HPDE6-E6E7 (cell line): ENCODE data around the gene ADK.

Source experiments
- DNase-seq: peaks from one replicate; pipeline ENCODE4 v3.0.0; 2011; ENCODE audit warnings: missing footprints; ENCODE audit errors: extremely low spot score

ADK gene

DNA sequence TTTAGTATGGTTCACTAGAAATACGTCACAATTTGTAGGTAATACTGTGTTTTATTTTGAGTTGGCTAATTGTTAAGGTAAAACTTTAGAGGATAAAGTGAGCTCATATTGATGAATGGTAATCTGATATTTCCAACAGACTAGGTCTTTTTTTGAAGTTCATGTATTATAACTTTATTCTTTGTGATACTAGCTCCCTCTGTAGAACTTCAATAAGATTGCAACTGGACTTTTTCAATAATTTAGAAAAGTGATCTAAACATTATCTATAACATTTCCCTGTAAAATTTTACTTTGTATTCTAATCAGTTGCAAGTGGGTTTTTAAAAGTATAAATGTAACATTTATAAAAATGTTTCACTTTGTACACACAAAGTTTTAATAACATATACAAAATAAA is 83.5 kb downstream of the ADK start:
- no peak for DNase-seq

DNA sequence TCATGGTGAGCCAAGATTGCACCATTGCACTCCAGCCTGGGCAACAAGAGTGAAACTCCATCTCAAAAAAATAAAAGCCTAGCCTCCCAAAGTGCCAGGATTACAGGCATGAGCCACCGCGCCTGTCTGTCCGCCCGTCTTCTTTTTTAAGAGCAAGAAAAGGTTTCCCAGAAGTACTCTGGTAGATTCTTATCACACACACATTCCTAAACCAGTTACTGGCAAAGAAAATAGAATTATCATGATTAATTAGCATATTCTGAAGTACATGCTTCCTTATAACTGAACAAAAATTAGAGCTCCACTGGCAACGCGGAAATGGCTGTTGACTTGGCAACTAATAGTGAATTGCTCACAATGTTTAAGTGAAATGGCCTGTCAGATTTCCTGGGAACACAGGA is 87.0 kb downstream of the ADK start:
- no peak for DNase-seq

DNA sequence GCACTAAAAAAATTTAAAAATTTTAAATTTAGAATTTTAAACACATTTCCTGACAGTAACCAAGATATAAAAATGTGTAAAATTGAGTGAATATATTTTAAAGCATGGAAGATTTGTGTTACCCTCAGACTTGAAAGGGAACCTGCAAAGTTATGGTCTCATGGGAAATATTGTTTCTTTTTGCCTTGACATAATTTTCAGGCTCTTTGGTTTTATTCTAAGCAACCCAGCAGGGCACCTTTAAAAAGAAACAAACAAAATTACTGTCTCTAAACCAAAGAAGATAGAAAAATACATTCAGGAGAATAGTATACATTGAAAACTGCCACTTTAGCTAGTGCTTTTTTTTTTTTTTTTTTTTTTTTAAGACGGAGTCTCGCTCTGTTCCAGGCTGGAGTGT is 87.5 kb downstream of the ADK start:
- DNase-seq: no peak

DNA sequence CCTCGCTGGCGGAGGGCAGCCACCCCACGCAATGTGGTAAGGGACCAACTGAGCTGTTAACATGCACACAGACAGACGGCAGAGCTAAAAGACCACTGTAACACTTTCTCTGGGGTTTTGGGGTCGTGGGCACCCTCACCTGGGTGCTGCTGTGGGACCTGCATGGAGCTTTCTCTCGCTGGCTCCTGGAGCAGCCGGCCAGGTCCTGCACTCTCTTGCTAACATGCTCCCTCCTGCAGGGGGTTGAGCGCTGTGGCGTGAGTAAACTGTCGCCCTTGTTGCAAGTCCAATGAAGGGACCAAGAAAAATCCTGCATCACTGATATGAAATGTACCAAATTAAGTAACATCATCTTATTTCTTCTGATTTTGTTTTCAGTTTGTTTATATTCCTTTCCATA is 92.0 kb downstream of the ADK start:
- DNase-seq: no peak

DNA sequence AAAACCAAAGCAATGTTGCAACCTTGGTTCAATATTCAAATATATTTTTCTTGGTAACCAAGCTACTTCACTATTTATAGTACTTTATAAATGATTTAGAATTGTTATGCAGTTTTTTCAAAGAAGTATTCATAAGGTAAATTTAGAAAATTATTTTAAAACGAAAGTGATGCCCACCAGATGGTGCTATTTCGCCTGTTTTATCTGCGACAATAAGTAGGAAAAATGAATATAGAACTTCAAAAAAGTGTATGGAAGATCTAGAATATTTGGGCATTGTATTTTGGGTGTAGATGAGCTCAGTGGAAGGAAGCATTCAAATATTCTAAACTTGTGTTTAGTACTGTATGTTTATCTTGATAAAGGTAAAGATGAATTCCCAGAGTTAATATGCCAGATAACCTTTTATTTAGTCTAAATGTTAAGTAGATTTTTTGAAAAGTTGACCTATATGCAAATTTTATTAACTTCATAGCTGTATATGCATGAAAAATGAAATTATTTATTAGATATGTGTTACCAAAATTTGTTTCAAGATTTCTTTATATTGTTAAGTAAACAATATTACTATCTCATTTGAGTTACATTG is 93.2 kb downstream of the ADK start:
- DNase-seq: no peak

DNA sequence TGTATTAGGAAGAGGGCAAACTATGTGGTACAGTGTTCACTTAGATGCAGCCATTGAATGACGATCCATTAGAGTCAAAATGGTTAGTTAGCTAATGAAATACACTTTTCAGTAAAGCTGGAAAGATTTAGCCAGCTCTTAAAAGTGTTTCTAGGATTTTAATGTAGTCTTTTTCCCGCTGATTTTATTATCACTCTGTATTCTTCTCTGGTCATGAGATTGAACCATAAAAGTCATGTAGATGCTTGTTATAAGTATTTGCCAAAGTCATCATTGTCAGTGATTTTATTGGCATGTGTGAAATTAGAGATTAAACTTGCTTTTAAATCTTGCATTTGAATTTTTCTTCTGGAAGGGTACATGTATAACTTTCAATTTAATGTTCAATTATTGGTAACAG is 93.8 kb downstream of the ADK start:
- DNase-seq: no peak

DNA sequence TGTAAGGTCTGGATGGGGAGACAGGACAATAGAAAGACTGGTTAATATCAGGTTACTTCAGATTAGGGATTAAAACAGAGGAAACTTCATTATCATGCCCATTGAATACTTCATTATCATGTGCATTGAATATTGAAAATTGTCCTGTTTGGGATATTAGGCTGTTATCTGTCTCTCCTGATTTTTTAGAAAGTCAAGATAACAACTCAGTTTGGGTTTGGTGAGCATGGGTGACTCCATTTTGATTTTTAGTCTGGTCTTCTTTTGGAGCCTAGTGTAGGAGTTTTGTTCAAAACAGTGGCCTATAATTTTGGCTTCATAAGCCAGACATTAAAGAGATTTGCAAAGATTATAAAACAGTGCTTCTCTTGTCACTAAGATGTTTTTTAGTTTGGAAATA is 95.5 kb downstream of the ADK start:
- DNase-seq: no peak

DNA sequence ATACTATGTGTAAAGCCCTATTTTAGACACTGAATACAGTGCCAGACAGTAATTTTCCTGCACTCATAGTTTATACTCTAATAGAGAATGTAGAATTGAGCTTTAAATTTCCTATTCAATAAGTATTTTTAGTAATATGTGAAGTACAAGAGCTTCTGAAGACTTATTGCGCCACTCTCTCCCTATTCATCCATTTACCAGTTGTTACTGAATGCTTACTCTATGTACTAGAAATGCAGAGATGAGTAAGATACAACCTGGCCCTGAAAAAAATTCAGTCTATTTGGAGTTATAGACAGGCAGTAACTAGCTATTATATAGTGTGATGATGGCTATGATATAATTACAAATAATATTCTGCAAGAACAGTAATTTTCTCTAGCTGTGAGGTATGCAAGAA is 98.8 kb downstream of the ADK start:
- no peak for DNase-seq

DNA sequence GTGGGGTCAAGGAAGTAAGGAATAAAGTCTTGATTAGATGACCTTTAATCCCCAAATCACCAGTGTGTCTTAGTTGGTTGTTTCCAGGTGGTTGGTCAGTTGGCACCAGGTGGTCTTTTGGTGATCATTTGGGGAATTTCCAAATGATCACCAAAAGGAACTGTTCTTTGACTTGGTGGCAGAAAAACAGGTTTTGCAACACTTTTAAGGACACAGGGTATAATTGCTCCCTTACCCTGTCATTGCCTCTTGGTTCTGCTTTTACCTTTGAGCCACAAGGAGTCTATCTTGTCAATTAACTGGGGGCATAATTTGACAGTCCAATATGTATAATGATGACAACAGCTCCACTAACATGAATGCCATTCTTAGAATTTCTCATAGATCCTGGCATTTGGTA is 104.2 kb downstream of the ADK start:
- DNase-seq: no peak

DNA sequence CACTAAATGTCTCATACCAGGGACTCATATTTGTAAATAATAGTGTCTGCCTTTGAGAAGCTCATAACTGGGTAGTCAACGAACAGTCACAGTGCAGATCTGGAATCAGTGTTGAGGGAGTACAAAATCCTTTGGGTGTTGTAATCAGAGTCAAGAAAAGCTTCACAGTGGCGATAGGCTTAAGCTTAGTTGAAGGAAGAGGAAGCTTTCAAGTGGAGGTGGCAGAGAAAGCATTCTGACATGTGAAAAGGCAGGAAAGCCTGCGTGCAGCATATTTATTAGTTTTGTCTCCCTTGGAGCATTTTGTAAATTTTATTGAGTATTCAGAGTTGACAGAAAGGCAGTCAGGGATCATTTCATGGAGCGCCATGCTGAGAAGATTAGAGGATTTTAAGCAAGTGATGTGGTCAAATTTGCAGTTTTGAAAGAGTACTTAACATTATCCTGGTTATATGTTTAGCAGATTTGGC is 104.9 kb downstream of the ADK start:
- no peak for DNase-seq

DNA sequence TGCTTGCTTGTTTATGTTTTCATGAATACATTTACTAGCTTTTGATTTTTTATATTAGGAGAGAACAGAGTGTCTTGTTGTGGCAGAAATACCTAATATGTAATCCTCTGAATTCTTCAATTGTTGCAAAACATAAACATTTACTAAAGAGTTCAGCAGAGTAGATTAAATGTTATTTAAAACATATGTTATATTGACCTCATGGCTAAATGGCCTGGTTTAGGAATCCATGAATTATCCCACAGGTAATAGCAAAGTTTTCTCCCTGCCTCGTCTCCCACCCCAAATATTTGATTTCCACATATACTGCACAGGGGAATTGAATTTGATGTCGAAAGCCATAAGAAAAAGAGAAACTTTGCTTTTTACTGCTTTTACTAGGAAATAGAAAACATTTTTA is 111.8 kb downstream of the ADK start:
- no peak for DNase-seq

DNA sequence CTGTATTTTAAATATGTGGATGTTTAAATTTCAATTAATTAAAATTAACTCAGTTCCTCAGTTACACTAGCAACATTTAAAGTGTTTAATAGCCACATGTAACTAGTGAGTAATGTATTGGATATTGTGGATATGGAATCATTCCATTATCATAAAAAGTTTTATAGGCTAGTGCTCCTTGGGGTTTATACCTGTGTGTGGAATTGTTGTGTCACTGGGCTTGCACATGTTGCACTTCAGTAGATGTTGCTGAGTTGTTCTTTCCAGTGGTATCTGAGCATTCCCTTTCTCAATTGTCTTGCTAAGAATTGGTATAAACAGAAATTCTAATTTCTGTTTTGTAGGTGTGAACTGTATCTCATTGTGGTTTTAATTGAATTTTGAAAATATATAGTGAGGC is 113.0 kb downstream of the ADK start:
- no peak for DNase-seq

DNA sequence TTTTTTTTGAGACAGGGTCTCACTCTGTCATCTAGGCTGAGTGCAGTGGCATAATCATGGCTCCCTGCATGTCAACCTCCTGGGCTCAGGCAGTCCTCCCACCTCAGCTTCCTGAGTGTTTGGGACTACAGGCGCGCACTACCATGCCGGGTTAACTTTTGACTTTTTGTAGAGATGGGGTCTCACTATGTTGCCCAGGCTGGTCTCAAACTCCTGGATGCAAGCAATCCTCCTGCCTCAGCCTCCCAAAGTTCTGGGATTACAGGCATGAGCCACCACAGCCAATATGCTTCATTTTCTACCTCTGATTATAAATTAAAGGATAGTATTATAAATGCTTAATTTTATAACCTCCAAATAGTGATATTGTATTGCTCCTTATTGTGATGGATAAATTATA is 121.3 kb downstream of the ADK start:
- DNase-seq: no peak

DNA sequence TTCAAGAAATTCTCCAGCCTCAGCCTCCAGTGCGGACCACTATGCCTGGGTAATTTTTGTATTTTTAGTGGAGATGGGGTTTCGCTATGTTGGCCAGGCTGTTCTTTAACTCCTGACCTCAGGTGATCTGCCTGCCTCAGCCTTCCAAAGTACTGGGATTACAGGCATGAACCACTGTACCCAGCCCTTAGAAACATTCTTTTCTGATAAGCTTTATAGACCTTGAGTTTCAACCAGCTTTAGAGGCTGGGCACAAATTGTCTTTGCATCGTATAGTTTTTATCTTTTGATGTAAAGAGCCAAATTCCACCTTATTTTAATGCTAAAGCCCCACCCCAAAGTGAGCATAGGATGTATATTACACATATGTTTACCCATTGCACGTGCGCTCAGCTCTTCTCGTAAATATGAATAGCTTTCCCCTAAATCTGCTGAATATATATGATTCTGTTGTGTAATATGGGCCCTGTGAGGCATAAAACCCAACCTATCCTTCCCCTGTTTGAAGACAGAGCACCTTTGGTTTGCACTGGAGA is 124.8 kb downstream of the ADK start:
- DNase-seq: no peak

DNA sequence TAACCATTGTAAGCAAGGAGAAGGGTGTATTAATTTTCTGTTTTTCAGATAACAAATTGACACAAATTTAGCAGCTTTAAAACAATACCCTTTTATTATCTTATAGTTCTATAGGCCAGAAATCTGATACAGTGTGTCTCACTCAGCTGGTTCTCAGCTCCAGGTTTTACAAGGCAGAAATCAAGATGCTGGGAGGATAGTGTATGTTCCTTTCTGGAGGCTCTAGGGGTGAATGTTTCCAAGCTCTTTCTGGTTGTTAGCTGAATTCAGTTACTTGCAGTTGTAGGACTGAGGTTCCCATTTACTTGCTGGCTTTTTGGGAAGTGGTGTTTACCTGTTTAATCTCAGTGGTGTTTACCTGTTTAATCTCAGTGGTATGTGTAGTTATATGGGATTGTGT is 125.4 kb downstream of the ADK start:
- no peak for DNase-seq

DNA sequence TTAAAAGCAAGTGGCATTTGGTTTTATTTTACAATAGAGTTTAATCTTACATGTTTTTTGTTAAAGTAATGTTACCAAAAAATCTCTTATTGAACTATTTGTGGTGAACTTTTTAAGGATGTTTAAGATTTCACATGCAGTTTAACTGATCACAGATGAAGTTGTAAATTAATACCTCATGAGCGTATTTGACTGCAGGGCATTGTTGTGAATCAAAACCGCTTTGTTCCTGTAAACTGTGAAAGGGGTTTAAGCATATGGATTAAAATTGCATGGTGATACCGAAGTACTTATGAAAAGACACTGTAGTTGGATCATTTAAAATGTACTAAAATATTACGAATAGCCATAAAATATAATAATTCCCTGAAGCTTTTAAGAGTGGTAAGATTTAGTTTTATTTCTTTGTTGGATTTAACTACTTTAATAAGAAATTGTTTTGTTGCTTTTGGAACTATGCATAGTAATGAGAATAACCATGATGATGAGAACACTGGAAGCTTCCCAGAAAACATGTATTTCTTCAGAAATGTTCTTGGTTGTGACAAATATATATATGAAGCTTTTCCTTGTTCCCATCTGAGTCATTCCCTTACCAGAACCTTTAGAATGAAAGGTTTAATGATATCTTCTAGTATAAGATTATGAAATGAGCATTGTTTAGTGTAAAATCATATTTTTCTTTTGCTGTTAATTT is 131.3 kb downstream of the ADK start:
- DNase-seq: no peak

DNA sequence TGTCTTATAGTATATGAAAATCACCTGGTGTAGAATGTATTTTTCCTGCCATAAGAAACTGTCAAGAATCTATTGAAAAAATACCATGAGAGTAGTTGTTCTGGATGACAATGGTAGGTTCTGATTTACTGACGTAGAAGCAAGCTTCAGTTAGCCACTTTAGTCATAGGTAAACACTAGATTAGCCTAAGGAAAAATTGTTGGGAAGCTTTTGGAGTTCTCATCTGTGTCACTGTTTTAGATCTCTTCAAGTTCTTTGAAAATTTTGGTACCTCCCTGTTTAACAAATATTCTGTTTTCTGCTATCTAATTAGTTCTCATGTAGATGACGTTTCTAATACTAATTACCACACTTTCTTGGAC is 131.8 kb downstream of the ADK start:
- no peak for DNase-seq

DNA sequence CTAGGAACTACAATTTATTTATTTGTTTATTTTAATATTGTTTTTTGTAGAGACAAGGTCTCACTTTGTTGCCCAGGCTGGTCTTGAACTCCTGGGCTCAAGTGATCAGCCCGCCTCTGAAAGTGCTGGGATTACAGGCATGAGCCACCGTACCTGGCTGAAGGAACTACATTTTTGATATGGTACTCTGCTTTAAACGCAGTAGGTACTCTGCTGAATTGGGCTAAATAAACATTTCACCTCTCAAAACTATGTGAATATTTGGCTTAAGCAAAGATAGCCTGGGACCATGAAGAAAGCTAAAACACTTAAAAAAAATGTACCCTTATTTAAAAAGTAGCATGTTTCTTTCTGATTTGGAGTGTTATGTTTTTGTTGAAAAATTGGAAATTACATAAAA is 138.2 kb downstream of the ADK start:
- no peak for DNase-seq

DNA sequence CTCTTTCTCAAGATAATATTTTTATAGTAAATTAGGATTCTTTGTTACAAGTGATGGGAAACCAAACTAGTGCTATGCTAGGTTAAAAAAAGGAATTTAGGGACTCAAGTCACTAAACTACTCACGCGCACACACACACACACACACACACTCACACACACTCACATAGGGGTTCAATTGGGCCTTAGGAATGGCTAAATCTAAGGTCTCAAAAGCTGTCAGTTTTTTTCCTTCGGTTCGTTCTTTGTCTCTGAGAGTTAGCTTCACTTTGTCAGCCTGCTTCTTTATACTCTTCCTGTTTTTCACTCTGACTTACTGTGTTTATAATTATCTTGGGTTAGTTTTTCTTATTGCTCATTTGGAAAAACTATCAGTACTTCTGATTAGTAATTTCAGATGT is 138.9 kb downstream of the ADK start:
- DNase-seq: no peak

DNA sequence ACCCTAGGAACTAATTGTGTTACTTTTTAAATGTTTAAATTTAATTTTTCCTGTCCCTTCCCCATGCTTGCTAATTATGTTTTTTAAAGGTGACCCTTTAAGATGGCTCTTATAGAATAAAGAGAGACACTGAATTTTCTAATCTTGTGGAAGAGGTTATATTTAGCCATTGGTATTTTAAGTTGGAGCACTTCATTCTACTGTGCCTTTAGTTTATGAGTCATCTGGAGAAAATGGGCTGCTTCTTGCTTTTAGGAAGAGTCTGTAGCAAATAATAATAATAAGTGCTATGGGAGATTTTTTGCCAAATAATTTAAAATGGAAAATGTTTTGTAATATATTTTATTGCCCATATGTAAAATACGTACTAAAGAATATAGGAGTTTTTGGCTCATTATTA is 139.7 kb downstream of the ADK start:
- DNase-seq: no peak

DNA sequence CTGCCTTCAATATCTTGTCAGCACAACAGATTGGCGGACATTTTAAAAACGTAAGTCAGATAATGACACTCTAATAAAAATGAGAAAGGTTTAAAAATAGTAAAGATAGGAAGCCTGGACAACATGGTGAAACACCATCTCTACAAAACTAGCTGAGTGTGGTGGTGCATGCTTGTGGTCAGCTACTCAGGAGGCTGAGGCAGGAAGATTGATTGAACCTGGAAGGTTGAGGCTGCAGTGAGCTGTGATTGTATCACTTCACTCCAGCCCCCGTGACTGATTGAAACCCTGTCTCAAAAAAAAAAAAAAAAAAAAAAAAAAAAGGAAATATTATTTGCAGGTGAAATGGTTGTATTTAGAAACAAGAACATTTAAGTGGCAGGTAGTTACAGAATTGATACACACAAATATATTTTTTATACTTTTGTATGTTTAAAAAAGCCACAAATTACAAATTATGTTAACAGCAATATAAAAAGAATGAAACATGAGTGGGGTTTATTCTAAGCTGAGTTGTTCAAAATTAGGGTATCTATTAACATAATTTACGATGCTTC is 141.9 kb downstream of the ADK start:
- DNase-seq: no peak

DNA sequence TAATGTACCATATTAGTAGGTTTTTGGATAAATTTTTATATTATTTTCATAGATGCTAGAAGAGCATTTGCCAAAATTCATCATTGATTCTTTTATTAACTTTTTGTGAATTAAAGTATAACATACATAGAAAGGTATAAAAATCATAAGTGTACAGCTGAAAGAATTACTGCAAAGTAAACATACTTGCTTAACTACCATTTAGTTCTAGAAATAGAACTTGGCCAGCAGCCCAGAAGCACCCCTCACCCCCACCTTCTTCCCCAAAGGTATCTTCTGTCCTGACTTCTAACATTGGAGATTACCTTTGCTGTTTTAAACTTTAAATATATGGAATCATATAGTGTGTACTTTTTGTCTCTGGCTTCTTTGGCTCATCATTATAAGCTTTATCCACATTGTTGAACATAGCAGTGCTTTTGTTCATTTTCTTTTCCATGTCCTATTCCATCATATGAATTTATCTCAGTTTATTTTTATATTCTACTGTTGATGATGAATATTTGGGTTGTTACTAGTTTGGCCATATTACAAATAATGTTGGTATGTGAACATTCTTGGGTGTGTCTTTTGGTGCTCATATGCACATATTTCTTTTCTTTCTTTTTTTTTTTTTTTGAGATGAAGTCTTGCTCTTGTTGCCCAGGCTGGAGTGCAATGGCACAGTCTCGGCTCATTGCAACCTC is 142.8 kb downstream of the ADK start:
- peak; percentile 25 for DNase-seq
